Islet of Langerhans (tissue), 1 donor: ENCODE results near the gene GXYLT2.
A peak's percentile ranks its signal among the peaks of the same experiment; 100 is the strongest.
"Not testable (repeated sequence)": the region's sequence is repeated elsewhere in the genome, so short reads cannot be mapped to it uniquely, and the experiment has no call there.

Source experiments
- FAIRE-seq: peaks from one replicate; lab custom pipeline; 2011; peaks lifted over from hg19 to GRCh38; lab: Jason Lieb, UNC

GXYLT2 gene

DNA sequence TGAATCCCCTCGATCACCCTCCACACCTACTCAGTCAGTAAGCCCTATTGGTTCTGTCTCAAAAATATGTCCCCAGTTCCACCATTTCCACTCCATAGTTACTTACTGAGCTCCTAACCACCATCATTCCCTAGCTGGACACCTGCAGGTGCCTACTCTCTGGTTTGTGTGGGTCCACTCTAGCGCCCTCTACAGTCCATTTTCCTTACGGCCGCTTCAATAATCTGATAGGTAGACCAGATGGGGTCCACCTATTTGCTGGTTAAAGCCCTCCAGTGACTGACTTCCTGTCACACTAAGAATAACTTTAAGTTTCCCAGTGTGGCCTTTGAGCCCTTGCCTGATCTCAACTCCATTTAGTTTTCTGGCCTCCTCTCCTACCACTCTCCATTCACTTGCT lies 5.0 kb downstream of the GXYLT2 start:
- no peak for FAIRE-seq

DNA sequence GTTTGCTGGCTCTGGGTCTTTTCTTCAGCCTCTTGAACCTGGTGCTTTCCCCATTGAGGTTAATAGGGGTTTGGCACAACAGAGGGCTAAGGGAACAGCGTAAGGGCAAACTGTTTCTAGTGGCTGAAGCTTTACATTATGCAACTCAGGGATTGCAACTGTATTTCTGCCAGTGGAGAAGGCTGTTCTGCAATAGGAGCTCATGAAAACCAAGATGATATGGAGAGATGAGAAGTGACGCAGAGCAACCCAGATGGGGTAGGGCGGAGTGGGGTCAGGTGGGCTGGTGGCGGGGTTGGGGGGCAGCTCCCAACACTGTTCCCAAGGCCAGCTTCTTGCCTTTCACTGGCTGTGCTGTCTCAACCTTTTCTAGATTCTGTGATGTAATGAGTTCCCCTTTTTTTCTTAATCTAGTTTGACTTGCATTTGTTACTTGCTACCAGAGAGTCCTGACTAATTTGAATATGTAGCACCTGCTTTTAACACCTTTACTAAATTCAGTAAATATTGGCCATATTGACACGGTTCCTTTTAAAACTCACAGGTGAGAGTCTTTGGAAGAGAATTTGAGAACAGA lies 7.2 kb downstream of the GXYLT2 start:
- FAIRE-seq: no peak

DNA sequence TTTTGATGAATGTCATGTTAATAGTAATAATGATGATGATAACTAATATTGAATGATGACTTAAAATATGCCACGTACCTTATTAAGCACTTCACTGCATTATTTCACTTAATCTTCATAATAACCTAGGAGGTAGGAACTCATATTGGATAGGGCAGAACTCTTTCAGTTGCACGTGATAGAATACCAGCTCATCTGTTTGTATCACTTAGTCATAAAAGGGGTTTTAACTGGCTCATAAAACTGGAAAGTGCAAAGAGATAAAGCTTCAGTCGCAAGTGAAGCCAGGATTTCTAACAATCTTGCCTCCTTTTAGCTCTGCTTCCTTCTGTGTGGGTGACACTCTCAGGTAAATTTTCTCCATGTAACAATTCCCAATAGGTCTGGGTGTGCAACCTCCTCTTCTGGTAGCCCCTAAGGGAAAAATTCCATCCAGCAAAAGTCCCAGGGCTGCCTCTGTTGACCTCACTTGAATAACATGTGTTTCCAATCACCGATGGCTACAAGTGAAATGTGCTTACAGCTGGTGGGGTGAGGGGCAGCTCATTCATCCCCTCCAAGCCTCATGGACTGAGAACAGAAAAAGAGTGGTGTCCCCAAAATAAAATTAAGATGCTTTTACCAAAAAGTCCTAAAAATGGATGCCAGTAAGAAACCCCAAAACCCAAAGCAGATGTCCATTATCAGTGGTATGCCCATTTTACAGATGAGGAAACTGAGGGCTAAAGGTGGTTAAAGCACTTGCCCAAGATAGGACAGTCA lies 9.3 kb downstream of the GXYLT2 start:
- no peak for FAIRE-seq

DNA sequence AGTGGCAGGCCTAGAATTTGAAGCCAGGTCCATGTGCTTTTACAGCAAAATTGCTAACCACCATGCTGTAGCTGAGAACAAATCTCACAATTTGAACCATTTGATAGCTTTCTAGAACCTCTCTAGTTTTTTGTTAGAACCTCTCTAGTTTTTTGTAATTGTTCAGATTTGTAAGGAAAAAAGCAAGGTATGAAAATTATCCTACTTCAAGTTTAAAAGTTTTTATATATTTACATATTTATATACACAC lies 9.8 kb downstream of the GXYLT2 start:
- no peak for FAIRE-seq

DNA sequence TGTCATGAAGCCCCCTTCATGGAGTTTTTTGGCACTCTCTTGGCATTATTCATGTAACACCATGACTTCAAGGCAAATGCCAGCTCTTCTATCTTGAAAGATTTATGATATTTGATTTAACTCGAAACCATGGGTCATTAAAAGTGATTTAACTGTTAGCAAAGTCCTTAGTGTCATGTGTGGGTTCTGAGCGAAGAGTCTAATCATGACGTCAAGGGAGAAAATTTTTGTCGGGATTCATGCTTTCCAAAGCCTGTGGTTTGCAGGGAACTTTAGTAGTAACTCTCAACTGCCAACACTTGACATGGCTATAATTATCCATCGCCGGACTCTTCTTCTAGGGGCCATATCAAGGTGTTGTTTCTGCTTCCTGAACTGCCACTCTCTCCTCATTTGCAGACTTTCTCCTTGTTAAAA lies 11.5 kb downstream of the GXYLT2 start:
- FAIRE-seq: no peak

DNA sequence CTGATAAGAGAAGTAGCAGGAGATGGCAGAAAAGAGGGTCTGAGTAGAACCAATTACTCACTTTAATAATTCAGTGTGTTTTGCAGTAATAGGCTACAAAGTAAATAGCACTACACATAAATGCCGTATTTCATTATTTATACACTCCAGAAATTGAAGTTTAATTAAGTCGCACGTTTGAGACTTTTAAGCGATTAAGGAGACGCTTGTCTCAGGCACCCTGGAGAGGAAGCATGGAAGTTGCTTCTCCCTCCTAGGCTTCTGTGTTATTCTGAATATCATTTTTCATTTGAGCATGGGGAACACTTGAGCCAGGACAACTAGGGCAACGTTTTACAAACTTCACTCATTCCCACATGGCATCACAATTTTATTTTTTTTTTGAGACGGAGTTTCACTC lies 12.2 kb downstream of the GXYLT2 start:
- FAIRE-seq: no peak

DNA sequence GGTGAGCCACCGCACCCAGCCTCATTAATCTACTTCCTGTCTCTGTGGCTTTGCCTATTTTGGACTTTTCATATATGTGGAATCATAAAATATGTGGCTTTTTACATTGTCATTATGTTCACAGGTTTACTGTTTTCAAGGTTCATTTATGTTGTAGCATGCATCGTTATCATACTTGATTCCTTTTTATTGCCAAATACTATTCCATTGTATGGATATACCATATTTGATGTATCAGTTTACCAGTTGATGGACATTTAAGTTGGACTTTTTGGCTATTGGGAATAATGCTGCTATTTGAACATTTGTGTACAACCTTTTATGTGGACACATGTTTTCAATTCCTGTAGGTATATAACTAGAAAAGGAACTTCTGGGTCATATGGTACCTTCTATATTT lies 14.0 kb downstream of the GXYLT2 start:
- FAIRE-seq: no peak

DNA sequence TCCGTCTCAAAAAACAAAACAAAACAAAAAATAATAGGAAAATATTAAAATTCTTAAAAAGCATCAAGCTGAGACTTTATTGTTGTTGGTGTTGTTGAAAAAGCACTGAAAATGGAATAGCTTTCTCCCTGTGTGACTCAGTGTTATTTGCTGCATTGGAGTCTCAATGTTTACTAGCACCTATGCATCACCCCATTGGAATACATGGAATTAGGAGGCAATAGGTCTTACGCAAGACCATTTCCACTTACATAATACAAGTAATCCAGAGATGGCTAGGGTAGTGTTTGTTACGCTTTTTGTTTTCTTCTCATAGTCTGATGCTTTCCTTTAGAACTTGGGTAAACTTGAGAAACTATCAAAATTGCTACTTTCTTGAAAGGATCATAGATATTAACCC lies 15.2 kb downstream of the GXYLT2 start:
- FAIRE-seq: no peak

DNA sequence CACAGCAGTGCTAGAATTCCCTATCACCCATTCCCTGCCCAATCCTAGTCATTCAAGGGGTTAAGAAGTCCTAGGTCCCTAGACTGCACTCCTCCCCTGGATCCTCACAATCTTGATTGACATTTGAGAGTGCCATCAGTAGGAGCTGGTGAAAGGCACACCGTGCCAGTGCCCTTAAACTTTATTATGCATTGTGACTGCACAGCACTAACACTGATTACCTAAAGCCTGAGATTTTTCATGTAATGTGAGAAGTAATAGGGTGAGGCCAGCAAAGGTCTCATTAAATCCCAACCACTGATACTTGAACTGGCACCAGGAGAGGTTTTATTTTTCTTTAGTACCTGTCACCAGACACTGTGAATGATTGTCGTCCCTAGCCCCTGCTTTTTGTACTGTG lies 16.3 kb downstream of the GXYLT2 start:
- FAIRE-seq: no peak

DNA sequence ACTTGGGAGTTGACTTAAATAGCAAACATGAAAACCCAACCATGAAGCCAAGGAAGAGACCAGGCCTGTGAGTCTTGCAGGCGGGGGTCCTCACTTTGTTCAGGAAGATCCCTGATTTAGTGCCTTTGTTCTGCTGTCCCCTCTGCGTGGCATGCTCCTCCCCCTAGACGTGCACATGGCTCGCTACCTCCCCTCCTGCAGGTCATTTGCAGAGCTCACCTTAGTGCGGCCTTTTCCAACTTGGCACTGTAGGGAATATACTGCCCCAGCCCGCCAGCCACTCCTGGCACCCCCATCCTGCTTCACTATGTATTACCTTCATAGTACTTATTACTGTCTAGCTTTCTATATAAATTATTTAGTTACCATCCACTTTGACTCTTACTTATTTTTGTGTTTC lies 18.3 kb downstream of the GXYLT2 start:
- FAIRE-seq: no peak

DNA sequence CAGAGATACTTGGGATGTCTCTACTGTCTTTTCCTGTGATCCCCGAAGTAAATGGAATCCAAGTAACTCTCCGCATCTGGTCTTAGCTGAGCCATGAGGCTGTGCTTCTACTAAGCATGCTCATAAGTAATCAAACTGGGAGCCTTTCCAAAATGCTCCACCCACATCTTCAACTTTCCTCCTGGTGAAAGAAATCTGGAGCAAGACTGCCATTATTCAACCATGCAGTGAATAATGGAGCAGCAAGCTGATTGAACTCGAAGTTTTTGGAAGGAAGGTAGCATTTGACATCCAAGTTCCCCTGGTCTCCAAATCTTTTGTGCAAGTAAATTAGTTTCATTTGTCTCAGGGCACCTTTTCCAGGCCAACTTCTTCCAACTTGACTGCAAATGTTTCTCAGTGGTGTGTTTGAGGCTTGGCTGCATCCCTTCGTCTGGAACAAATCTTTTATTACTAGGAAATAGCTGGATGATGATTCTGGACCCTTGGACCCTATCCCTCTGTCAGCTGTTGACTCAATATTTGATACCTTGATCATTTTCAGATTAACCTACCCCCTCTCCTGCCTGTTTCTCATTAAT lies 19.4 kb downstream of the GXYLT2 start:
- FAIRE-seq: no peak

DNA sequence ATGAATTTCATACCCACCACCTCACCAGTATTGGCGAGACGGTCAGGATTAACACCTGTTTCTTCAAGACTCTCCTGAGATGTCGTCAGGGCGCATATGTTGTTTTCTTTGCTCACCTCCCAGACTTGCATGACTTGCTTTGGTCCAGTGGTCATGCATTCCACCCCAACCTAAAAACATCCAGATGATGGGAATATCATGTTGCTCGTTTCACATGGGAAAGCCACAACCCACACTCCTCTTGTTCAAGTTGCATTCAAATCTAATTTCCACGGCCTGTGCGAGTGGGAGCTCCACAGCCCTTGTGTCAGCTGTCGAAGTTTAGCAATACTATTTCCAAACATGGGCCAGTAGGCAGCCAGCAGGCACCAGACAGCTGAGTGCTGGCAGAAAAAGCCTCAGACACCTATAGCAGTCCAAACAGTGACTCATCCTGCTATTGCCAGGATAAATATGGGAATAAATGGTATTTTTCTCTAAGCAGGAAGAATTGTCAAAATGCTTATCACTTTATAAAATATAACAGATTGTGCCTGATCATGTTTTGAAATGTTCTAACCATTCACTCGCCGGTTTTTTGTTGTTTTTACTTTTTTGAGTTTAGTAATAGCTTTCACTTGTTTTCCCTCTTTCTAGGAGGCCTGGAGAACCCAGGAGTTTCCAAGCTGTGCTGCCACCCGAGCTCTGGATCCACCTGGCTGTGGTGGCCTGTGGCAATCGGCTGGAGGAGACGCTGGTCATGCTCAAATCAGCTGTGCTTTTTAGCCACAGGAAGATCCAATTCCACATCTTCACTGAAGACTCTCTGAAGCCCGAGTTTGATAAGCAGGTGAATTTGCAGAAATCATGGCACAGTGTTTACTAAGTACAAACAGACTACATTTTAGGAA lies 20.1 kb downstream of the GXYLT2 start:
- FAIRE-seq: peak; percentile 73

DNA sequence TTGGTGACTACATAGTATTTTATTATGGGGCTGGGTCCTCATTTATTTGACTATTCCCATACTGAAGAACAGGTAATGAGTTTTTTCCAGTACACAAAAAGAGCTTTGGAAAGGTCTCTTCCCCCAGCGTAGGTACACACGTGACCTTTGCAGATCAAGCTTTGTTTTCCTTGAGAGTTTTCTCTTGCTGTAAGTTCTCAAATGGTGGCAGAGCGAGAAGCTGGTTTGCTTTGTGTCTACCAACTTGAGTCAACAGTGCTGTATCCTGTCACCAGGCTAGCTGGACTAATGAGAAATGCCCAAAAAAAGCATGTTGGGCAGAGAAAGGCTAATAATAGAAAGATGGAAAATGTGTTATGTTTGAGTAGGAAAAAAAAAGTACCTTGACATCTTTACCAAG lies 21.7 kb downstream of the GXYLT2 start:
- FAIRE-seq: no peak

DNA sequence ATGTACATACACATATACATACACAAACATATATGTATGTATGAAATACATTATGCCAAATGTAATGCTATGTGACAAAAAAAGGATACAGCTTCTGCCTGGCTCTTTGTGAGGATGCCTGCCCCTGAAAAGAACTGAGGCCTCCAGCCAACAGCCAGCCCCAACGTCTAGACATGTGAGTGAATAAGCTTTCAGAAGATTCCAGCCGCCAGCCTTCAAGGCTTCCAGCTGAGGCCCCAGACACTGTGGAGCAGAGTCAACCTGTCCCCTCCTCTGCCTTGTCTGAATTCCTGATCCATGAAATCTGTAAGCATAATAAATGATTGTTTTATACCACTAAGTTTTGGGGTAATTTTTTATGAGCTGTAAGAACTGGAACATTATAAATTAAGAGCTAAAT lies 24.7 kb downstream of the GXYLT2 start:
- no peak for FAIRE-seq

DNA sequence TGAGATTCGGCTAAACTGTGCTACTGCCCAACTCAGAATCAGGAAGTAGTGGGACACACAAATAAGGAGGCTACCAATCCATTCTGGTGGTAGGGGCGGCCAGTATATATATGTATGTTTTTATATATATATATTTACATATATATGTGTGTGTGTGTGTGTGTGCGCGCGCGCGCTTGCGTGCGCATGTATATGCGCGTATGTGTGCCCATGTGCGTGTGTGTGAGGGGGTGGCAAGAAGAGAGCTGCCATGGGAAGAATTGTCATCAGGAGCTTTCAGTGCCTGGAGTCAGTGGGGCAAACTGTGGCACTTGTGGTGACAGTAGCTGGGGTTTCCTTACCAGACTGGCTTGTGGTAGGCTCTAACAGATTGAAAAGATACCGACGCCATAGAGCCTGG lies 26.5 kb downstream of the GXYLT2 start:
- no peak for FAIRE-seq

DNA sequence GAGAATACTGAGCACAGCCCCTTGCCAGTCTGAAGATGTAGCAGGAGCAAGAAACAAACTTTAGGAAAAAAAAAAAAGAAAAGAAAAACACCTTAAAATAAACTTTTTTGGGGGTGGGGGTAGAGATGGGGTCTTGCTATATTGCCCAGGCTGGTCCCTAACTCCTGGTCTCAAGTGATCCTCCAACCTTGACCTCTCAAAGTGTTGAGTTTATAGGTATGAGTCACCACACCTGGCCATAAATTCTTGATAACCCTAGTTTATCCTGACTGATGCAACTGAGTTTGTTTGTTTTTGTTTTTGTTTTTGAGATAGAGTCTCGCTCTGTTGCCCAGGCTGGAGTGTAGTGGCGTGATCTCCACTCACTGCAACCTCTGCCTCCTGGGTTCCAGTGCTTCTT lies 28.4 kb downstream of the GXYLT2 start:
- FAIRE-seq: no peak

DNA sequence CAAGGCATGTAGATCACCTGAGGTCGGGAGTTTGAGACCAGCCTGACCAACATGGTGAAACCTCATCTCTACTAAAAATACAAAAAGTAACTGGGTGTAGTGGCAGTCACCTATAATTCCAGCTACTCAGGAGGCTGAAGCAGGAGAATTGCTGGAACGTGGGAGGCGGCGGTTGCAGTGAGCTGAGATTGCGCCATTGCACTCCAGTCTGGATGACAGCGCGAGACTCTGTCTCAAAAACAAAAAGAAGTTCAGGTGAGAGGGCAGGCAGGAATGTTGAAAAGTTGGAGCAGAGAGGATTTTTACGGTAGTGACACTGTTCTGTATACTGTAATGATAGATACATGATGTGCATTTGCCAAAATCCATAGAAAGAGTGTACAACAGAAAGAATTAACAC lies 31.7 kb downstream of the GXYLT2 start:
- FAIRE-seq: no peak

DNA sequence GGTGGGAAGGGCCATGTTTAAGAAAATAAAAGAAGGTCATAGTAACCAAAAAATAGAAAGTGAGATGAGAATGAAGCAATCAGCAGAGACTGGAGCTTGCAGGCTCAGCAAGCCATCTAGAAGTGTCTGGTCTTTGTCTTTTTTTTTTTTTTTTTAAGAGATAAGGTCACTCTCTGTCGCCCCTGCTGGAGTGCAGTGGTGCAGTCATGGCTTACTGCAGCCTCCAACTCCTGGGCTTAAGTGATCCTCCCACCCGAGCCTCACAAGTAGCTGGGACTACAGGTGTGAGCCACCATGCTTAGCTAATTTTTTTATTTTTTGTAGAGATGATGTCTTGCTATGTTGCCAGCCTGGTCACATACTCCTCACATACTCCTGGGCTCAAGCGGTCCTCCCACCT lies 36.2 kb downstream of the GXYLT2 start:
- no peak for FAIRE-seq

DNA sequence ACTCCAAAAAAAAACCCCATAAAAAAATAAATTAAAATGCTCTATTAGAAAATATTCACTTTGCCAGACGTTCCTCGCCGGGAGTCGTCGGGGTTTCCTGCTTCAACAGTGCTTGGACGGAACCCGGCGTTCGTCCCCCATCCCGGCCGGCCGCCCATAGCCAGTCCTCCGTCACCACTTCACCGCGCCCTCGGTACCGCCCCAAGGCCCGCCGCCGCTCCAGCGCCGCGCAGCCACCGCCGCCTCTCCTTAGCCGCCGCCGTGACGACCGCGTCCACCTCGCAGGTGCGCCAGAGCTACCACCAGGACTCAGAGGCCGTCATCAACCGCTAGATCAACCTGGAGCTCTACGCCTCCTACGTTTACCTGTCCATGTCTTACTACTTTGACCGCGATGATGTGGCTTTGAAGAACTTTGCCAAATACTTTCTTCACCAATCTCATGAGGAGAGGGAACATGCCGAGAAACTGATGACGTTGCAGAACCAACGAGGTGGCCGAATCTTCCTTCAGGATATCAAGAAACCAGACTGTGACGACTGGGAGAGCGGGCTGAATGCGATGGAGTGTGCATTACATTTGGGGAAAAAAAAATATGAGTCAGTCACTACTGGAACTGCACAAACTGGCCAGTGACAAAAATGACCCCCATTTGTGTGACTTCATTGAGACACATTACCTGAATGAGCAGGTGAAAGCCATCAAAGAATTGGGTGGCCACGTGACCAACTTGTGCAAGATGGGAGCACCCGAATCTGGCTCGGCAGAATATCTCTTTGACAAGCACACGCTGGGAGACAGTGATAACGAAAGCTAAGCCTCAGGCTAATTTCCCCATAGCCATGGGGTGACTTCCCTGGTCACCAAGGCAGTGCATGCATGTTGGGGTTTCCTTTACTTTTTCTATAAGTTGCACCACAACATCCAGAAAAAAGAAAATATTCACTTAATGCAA lies 41.2 kb downstream of the GXYLT2 start:
- FAIRE-seq: not testable (repeated sequence)

DNA sequence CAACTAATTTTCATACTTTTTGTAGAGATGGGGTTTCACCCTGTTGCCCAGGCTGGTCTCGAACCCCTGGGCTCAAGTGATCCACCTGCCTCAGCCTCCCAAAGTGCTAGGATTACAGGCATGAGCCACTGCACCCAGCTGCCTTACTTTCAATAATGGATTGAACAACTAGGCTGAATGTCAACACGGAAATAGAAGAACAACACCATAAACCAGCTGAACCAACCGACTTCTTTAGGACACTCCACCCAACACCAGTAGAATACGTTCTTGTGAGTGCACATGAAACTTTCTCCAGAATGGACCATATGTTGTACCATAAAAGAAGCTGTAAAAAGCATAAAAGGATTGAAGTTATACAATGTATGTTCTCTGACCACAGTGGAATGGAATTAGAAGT lies 42.9 kb downstream of the GXYLT2 start:
- no peak for FAIRE-seq

DNA sequence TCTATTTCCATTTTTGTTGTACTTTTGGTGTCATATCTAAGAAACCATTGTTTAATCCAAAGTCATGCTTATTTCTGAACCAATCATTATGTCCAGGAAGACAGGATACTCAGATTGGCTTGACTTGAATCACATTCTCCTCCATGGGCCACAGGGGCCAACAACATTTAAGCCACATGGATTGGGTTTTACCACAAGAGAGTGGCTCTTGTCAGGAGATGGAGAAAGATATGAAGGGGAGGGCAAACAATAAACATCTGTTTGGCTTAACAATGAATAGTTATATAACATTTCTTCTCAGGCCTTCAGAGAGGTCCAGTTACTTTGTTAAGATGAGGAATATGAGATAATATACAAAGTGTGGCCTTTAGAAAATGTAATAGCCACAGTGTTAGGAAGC lies 44.6 kb downstream of the GXYLT2 start:
- FAIRE-seq: no peak
